GM12878 (cell line): ENCODE data around the gene STOML2.

Experiments
- CTCF ChIP-seq, 3 experiments: IDR thresholded peaks in 2 of 3; conservative IDR thresholded peaks in 1 of 3; 2 replicates each; pipeline ENCODE4 v1.5.1; 2011; ENCODE audit warnings: low read depth in 3 of 3, low read length in 3 of 3, mild to moderate bottlenecking in 3 of 3, control low read depth in 2 of 3, moderate library complexity in 2 of 3, inconsistent platforms in 1 of 3, mixed read lengths in 1 of 3; ENCODE audit not compliant: control insufficient read depth in 2 of 3, insufficient read depth in 1 of 3; ENCODE audit errors: extremely low read depth in 1 of 3
- LARP7 ChIP-seq: fragments of 450-650 bp; IDR thresholded peaks from 2 replicates; pipeline ENCODE4 v1.6.1; 2017; ENCODE audit warnings: mild to moderate bottlenecking
- POLR2A ChIP-seq: IDR thresholded peaks from 2 replicates; pipeline ENCODE4 v1.6.1; 2011; ENCODE audit warnings: low read depth, mild to moderate bottlenecking, low read length
- RBBP5 ChIP-seq: fragments of 200-600 bp; sonication (generic); conservative IDR thresholded peaks from 2 replicates; pipeline ENCODE4 v1.6.1; 2016
- SPI1 ChIP-seq: IDR thresholded peaks from 2 replicates; pipeline ENCODE4 v1.6.1; 2011; ENCODE audit warnings: low read depth, mild to moderate bottlenecking, low read length, moderate library complexity, borderline replicate concordance; ENCODE audit not compliant: insufficient read depth

- TF ChIP-seq POLR2A = no peak
- TF ChIP-seq LARP7 = no peak
- TF ChIP-seq SPI1 = no peak
- no peak for TF ChIP-seq CTCF (IDR thresholded peaks at IDR 0.05 in 2 of 3, conservative IDR thresholded peaks at IDR 0.05 in 1 of 3; ENCODE audit: control insufficient read depth in 2 of 3, extremely low read depth in 1 of 3, insufficient read depth in 1 of 3, low read depth in 3 of 3, low read length in 3 of 3)
- no peak for TF ChIP-seq RBBP5
Measured at GRCh38 chr9:35103660-35104191, 795 bp upstream of the STOML2 start.
